ENCODE data around the gene POLR2H. TPM values are rescaled to one million over a fixed set of nuclear protein-coding genes. Genes with fewer than 3 reads are reported as not detected.

POLR2H gene
- total and polyA plus RNA-seq, 10 of the 15 experiments (the other 5 are each of a cell fraction or from before 2014, with no cell fraction given), result 74.2 to 357 (median 143) TPM

- in situ Hi-C loops (cut with MboI) (no loop called here), intact Hi-C loops (cut with micrococcal nuclease; ENCODE audit: unreplicated experiment) (no loop called here)
- peaks cover 0 to 6% of the 10 kb centered on the region in 2 experiments; a peak in 2 of 4 replicates for H3K27me3 ChIP-seq (replicated peaks in 1 of 2; ENCODE audit: control insufficient read depth in 2 of 2, insufficient read depth in 2 of 2, low read length in 1 of 2)
- 54% methylated on average over 7 of the region's 8 CpGs for WGBS (ENCODE audit: insufficient coverage, insufficient replicate concordance, low lambda C conversion rate, missing lambda C conversion rate)
- DNase-seq (ENCODE audit: low read depth, low spot score) (no peak), ATAC-seq (no peak), FAIRE-seq (no peak)
- no peak overlapping the region for H3K4me3 ChIP-seq
- no peak overlapping the region for H2AFZ ChIP-seq (ENCODE audit: control insufficient read depth, low read depth, low read length)
- no TSS peak for BruUV-seq (replicated peaks)
- TF ChIP-seq NFYA (IDR thresholded peaks at IDR 0.05; ENCODE audit: borderline replicate concordance, low read depth, low read length), result no peak
- TF ChIP-seq, protein P1, sequence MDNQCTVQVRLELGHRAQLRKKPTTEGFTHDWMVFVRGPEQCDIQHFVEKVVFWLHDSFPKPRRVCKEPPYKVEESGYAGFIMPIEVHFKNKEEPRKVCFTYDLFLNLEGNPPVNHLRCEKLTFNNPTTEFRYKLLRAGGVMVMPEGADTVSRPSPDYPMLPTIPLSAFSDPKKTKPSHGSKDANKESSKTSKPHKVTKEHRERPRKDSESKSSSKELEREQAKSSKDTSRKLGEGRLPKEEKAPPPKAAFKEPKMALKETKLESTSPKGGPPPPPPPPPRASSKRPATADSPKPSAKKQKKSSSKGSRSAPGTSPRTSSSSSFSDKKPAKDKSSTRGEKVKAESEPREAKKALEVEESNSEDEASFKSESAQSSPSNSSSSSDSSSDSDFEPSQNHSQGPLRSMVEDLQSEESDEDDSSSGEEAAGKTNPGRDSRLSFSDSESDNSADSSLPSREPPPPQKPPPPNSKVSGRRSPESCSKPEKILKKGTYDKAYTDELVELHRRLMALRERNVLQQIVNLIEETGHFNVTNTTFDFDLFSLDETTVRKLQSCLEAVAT (IDR thresholded peaks at IDR 0.05), result no peak
- TF ChIP-seq BHLHE40 (IDR thresholded peaks at IDR 0.05; ENCODE audit: borderline replicate concordance in 1 of 2, low read depth in 2 of 2, low read length in 1 of 2), result no peak
- TF ChIP-seq ZNF274 (IDR thresholded peaks at IDR 0.05; ENCODE audit: insufficient read depth, insufficient read length), result no peak
- no peak for TF ChIP-seq JUND (IDR thresholded peaks at IDR 0.05; ENCODE audit: low read depth, low read length)
- no peak for TF ChIP-seq RCOR1 (conservative IDR thresholded peaks at IDR 0.05; ENCODE audit: low read depth, low read length)
- TF ChIP-seq MEF2B (IDR thresholded peaks at IDR 0.05; ENCODE audit: partially characterized antibody, poor library complexity, severe bottlenecking), result no peak
- TF ChIP-seq ZNF217 (IDR thresholded peaks at IDR 0.05), result no peak
- TF ChIP-seq, protein P2, sequence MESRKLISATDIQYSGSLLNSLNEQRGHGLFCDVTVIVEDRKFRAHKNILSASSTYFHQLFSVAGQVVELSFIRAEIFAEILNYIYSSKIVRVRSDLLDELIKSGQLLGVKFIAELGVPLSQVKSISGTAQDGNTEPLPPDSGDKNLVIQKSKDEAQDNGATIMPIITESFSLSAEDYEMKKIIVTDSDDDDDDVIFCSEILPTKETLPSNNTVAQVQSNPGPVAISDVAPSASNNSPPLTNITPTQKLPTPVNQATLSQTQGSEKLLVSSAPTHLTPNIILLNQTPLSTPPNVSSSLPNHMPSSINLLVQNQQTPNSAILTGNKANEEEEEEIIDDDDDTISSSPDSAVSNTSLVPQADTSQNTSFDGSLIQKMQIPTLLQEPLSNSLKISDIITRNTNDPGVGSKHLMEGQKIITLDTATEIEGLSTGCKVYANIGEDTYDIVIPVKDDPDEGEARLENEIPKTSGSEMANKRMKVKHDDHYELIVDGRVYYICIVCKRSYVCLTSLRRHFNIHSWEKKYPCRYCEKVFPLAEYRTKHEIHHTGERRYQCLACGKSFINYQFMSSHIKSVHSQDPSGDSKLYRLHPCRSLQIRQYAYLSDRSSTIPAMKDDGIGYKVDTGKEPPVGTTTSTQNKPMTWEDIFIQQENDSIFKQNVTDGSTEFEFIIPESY (IDR thresholded peaks at IDR 0.05), result no peak
- no peak for TF ChIP-seq TCF3 (IDR thresholded peaks at IDR 0.05; ENCODE audit: borderline replicate concordance, insufficient read depth, low read depth, low read length)
- no peak for TF ChIP-seq CBFB (IDR thresholded peaks at IDR 0.05; ENCODE audit: low read depth)
- no peak for TF ChIP-seq SREBF1 (IDR thresholded peaks at IDR 0.05; ENCODE audit: low read length)
- no peak for TF ChIP-seq BACH1 (IDR thresholded peaks at IDR 0.05; ENCODE audit: borderline replicate concordance)
- no peak for TF ChIP-seq BCL11A (IDR thresholded peaks at IDR 0.05; ENCODE audit: low read depth, low read length)
- TF ChIP-seq E2F8 (IDR thresholded peaks at IDR 0.05; ENCODE audit: low read depth, partially characterized antibody), result no peak
- no peak for TF ChIP-seq FOXM1 (IDR thresholded peaks at IDR 0.05; ENCODE audit: low read depth, low read length)
- no peak for TF ChIP-seq CHD1 (IDR thresholded peaks at IDR 0.05; ENCODE audit: low read depth, low read length)
- no peak for TF ChIP-seq NRF1 (conservative IDR thresholded peaks at IDR 0.05; ENCODE audit: low read depth, low read length)
- no peaks in the 10 kb centered on the region for H4K20me1 ChIP-seq (ENCODE audit: control insufficient read depth, insufficient read depth)
- POLR2A ChIA-PET, result no interaction called here
- H3K9me3 ChIP-seq (replicated peaks; ENCODE audit: control insufficient read depth, insufficient read depth, low read length), result no peaks in the 10 kb centered on the region
- SMC1A ChIA-PET (ENCODE audit: uncharacterized antibody, unreplicated experiment), result interaction anchor here (0.9 to 2.2 kb wide), 16 partner anchors 9 to 476 kb away, joined by 3 to 24 read pairs (median 3); partner anchors contain the start of genes CLCN2 and POLR2H
- H3K36me3 ChIP-seq (ENCODE audit: control insufficient read depth in 2 of 2, insufficient read depth in 2 of 2, low read length in 1 of 2), result peaks cover 0 to 2% of the 10 kb centered on the region in 2 experiments; a peak in 1 of 4 replicates
- H3K9ac ChIP-seq (ENCODE audit: control insufficient read depth, insufficient read depth, low read length), result no peak overlapping the region
- no peak overlapping the region for H3K4me2 ChIP-seq (ENCODE audit: control insufficient read depth, insufficient read depth)
- RAD21 ChIA-PET (ENCODE audit: unreplicated experiment), result interaction anchor here (0.6 to 3.4 kb wide), 12 partner anchors 10 to 512 kb away, joined by 3 to 28 read pairs (median 6); partner anchors contain the start of genes CLCN2 and POLR2H
- no peaks in the 10 kb centered on the region for H3K79me2 ChIP-seq (ENCODE audit: control insufficient read depth, insufficient read depth, low read length)
- no peak overlapping the region for H3K27ac ChIP-seq (ENCODE audit: control insufficient read depth, insufficient read depth)
- CTCF ChIA-PET, result interaction anchor here (0.5 to 4.0 kb wide), 26 partner anchors 9 to 407 kb away, joined by 3 to 79 read pairs (median 5); partner anchors contain the start of genes CLCN2 and POLR2H
- no peaks in the 10 kb centered on the region for H3K4me1 ChIP-seq (ENCODE audit: control insufficient read depth, insufficient read depth, low read length)
These were observed 10.8 kb downstream of the POLR2H start for GRCh38 chr3:184372296-184372821.

All from GM12878 (cell line).